Loucy (cell line): ENCODE measurements around the gene NSD1.

Experiments
- EZH2phosphoT487 ChIP-seq: fragments of 200-600 bp; IDR thresholded peaks from 2 replicates; pipeline ENCODE4 v1.6.1; 2018; ENCODE audit warnings: antibody characterized with exemption, mild to moderate bottlenecking, moderate library complexity, borderline replicate concordance
- TF ChIP-seq, protein P1 (sequence below): fragments of 200-600 bp; sonication (generic); conservative IDR thresholded peaks from 2 replicates; pipeline ENCODE4 v1.5.1; 2014; ENCODE audit warnings: mild to moderate bottlenecking, antibody characterized with exemption, low read length

DNA sequence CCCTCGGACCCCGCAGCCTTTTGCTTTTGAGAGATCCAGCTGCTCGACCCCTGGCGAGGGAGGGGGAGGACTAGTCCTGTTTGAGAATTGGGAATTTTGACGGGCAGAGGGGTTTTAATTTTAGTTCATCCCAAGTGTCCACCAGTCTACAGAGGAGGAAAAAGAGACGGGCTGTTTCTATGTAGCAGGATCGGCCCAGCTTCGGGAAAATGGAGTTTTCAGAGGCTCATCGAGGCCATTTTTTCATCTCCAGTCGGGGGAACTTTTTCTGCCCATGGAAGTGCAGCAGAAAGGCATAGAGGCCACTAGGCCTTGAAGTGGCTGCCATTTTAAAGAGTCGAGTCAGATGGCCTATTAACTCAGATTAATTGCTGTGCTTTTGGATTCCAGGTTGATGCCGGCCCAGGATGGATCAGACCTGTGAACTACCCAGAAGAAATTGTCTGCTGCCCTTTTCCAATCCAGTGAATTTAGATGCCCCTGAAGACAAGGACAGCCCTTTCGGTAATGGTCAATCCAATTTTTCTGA lies 1.2 kb downstream of the NSD1 start:
- TF ChIP-seq, protein P1, sequence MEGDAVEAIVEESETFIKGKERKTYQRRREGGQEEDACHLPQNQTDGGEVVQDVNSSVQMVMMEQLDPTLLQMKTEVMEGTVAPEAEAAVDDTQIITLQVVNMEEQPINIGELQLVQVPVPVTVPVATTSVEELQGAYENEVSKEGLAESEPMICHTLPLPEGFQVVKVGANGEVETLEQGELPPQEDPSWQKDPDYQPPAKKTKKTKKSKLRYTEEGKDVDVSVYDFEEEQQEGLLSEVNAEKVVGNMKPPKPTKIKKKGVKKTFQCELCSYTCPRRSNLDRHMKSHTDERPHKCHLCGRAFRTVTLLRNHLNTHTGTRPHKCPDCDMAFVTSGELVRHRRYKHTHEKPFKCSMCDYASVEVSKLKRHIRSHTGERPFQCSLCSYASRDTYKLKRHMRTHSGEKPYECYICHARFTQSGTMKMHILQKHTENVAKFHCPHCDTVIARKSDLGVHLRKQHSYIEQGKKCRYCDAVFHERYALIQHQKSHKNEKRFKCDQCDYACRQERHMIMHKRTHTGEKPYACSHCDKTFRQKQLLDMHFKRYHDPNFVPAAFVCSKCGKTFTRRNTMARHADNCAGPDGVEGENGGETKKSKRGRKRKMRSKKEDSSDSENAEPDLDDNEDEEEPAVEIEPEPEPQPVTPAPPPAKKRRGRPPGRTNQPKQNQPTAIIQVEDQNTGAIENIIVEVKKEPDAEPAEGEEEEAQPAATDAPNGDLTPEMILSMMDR: no peak
- TF ChIP-seq EZH2phosphoT487: no peak
